SU-DHL-6 (cell line): ENCODE data around the gene LGALS9.

Experiments
- EZH2phosphoT487 ChIP-seq: fragments of 200-600 bp; sonication (generic), shearing (Covaris generic); conservative IDR thresholded peaks from 2 replicates; pipeline ENCODE4 v1.6.1; 2018; ENCODE audit warnings: mild to moderate bottlenecking, antibody characterized with exemption, low read length, moderate library complexity, mixed read lengths
- TF ChIP-seq, protein P1 (sequence below): fragments of 200-600 bp; sonication (generic); IDR thresholded peaks from one replicate; pipeline ENCODE4 v1.5.1; 2017; ENCODE audit warnings: antibody characterized with exemption, mild to moderate bottlenecking, low read length, moderate library complexity; ENCODE audit not compliant: insufficient read depth, poor library complexity, severe bottlenecking

DNA sequence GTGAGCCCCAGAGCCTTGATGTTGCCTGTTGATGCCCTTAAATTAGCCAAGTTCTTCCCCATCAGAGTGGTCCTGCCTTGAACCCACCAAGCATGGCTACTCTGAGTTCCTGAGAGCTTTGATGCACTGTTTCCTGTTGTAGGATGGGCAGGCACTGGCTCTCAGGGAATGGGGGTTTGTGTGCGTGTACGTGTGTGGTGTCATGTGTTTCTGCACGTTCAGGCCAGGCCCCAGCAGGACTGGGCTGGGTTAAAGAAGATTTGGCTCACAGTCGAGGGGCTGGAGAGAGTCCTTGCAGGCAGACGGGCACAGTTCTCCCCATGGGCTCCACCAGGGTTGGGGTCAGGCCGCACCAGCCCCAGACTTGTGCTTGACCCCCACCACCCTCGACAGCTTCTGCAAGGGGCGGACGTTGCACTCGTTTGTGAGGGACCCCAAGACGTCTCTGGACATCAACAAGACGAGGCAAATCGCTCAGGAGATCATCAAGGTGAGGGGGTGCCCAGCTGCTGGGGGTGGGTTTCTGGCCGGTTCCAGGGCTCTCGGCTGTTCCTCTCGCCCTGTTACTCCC is 23.4 kb upstream of the LGALS9 start:
- TF ChIP-seq, protein P1, sequence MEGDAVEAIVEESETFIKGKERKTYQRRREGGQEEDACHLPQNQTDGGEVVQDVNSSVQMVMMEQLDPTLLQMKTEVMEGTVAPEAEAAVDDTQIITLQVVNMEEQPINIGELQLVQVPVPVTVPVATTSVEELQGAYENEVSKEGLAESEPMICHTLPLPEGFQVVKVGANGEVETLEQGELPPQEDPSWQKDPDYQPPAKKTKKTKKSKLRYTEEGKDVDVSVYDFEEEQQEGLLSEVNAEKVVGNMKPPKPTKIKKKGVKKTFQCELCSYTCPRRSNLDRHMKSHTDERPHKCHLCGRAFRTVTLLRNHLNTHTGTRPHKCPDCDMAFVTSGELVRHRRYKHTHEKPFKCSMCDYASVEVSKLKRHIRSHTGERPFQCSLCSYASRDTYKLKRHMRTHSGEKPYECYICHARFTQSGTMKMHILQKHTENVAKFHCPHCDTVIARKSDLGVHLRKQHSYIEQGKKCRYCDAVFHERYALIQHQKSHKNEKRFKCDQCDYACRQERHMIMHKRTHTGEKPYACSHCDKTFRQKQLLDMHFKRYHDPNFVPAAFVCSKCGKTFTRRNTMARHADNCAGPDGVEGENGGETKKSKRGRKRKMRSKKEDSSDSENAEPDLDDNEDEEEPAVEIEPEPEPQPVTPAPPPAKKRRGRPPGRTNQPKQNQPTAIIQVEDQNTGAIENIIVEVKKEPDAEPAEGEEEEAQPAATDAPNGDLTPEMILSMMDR = no peak
- no peak for TF ChIP-seq EZH2phosphoT487
